Measurements from ENCODE around the gene CCDC71L. TPM values are rescaled to one million over a fixed set of nuclear protein-coding genes. Genes with fewer than 3 reads are reported as not detected.

CCDC71L gene
- total RNA-seq, 1 experiment from 2014 or later = 6.0 TPM

DNA sequence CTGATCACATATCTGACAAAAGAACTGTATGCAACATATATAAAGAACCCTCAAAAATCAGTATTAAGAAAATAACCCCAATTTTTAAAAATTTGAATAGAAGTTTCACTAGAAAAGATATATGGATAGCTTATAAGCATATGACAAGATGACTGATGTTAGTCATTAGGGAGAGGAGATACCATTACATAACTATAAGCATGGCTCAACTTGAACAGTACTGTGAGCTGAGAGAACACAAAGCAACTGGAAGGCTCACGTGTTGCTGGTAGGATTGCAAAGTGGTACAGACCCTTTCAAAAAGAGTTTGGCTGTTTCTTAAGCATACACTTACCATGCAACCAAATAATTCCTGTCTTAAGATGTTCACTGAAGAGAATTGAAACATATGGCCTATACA, 14.7 kb downstream of the CCDC71L start:
- Histone ChIP-seq H3K4me1 (ENCODE audit: control insufficient read depth, insufficient read depth, low read length) (no peaks in the 10 kb centered on the region), H3K36me3 (ENCODE audit: control insufficient read depth, insufficient read depth, low read length) (no peaks in the 10 kb centered on the region), H3K4me3 (ENCODE audit: low read depth in 2 of 2, low read length in 2 of 2) (no peak overlapping the region), H3K27ac (ENCODE audit: low read length) (no peak overlapping the region), H3K27me3 (ENCODE audit: control insufficient read depth, insufficient read depth, low read length) (0 out of 2 replicates have a peak, but pooled peaks cover under 1% of the 10 kb centered on the region), H3K9me3 (ENCODE audit: control insufficient read depth, insufficient read depth, low read depth, low read length) (no peaks in the 10 kb centered on the region)
- POLR2A ChIA-PET = no interaction called here
- CTCF ChIA-PET = no interaction called here
- TF ChIP-seq, protein P1, sequence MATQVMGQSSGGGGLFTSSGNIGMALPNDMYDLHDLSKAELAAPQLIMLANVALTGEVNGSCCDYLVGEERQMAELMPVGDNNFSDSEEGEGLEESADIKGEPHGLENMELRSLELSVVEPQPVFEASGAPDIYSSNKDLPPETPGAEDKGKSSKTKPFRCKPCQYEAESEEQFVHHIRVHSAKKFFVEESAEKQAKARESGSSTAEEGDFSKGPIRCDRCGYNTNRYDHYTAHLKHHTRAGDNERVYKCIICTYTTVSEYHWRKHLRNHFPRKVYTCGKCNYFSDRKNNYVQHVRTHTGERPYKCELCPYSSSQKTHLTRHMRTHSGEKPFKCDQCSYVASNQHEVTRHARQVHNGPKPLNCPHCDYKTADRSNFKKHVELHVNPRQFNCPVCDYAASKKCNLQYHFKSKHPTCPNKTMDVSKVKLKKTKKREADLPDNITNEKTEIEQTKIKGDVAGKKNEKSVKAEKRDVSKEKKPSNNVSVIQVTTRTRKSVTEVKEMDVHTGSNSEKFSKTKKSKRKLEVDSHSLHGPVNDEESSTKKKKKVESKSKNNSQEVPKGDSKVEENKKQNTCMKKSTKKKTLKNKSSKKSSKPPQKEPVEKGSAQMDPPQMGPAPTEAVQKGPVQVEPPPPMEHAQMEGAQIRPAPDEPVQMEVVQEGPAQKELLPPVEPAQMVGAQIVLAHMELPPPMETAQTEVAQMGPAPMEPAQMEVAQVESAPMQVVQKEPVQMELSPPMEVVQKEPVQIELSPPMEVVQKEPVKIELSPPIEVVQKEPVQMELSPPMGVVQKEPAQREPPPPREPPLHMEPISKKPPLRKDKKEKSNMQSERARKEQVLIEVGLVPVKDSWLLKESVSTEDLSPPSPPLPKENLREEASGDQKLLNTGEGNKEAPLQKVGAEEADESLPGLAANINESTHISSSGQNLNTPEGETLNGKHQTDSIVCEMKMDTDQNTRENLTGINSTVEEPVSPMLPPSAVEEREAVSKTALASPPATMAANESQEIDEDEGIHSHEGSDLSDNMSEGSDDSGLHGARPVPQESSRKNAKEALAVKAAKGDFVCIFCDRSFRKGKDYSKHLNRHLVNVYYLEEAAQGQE (IDR thresholded peaks at IDR 0.05; ENCODE audit: insufficient read depth in 1 of 2, low read depth in 2 of 2, low read length in 1 of 2) = no peak
- no peak for TF ChIP-seq TCF7L2 (IDR thresholded peaks at IDR 0.05; ENCODE audit: low read depth, low read length)
- TF ChIP-seq SIN3A (IDR thresholded peaks at IDR 0.05; ENCODE audit: borderline replicate concordance, insufficient read depth, low read depth, low read length) = no peak
- TF ChIP-seq CTCF (IDR thresholded peaks at IDR 0.05) = no peak
- in situ Hi-C loops (cut with HindIII; ENCODE audit: low pct_unique_long_range_greater_than_20kb, low sequenced_read_pairs) = no loop called here
- ATAC-seq (no peak), DNase-seq (ENCODE audit: low read depth, low spot score) (no peak)
- intact Hi-C loops (cut with micrococcal nuclease; ENCODE audit: unreplicated experiment) = no loop called here
- BruUV-seq (replicated peaks) = no TSS peak

DNA sequence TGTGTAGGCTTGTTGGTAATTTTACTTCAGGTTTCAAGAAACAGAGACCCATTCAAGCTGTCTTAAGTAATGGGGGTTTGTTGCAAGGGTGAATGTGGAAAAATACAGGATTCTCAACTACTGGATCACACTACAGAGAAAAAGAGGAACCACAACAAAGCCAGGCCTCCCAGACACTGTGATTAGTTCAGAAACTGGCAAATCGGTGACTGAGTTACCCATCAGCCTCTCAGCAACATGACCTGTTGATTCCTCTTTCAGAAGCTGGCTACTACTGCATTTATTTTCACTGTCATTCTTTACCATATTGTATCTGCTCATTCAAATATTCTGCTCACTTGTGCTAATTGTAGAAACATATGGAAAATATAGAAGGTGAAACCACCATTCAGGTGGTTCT, 16.0 kb downstream of the CCDC71L start:
- Histone ChIP-seq H3K27ac (ENCODE audit: low read length) (no peak overlapping the region), H3K9me3 (ENCODE audit: control insufficient read depth, insufficient read depth, low read depth, low read length) (no peaks in the 10 kb centered on the region), H3K36me3 (ENCODE audit: control insufficient read depth, insufficient read depth, low read length) (no peaks in the 10 kb centered on the region), H3K27me3 (ENCODE audit: control insufficient read depth, insufficient read depth, low read length) (no peaks in the 10 kb centered on the region), H3K4me3 (ENCODE audit: low read depth in 2 of 2, low read length in 2 of 2) (no peak overlapping the region), H3K4me1 (ENCODE audit: control insufficient read depth, insufficient read depth, low read length) (no peaks in the 10 kb centered on the region)
- in situ Hi-C loops (cut with HindIII; ENCODE audit: low pct_unique_long_range_greater_than_20kb, low sequenced_read_pairs) (no loop called here), intact Hi-C loops (cut with micrococcal nuclease; ENCODE audit: unreplicated experiment) (no loop called here)
- no TSS peak for BruUV-seq (replicated peaks)
- POLR2A ChIA-PET = no interaction called here
- DNase-seq (ENCODE audit: low read depth, low spot score) = no peak
- CTCF ChIA-PET = interaction anchor here (0.7 kb wide), 1 partner anchor 146 kb away, joined by 3 read pairs; no protein-coding TSS in a partner anchor
- TF ChIP-seq, protein P1 (IDR thresholded peaks at IDR 0.05; ENCODE audit: insufficient read depth in 1 of 2, low read depth in 2 of 2, low read length in 1 of 2) = no peak
- TF ChIP-seq CTCF (IDR thresholded peaks at IDR 0.05) (no peak), POLR2AphosphoS5 (IDR thresholded peaks at IDR 0.05; ENCODE audit: low read depth, low read length) (no peak), TCF7L2 (IDR thresholded peaks at IDR 0.05; ENCODE audit: low read depth, low read length) (no peak), SIN3A (IDR thresholded peaks at IDR 0.05; ENCODE audit: borderline replicate concordance, insufficient read depth, low read depth, low read length) (no peak)
- ATAC-seq = no peak
